ENCODE measurements around the gene CRYGD.

GRCh38 chr2:208083807-208084206, 40.5 kb downstream of the CRYGD start:
- TF ChIP-seq CTCF (conservative IDR thresholded peaks at IDR 0.05 in 1 of 2, IDR thresholded peaks at IDR 0.05 in 1 of 2; ENCODE audit: low read depth in 1 of 2, low read length in 2 of 2) (no peak), EZH2 (IDR thresholded peaks at IDR 0.05; ENCODE audit: low read length, missing control alignments) (no peak)

All from fibroblast of lung (primary cell).